ENCODE data around the gene ASXL3.
A peak's percentile ranks its signal among the peaks of the same experiment; 100 is the strongest.

ASXL3 gene

DNA sequence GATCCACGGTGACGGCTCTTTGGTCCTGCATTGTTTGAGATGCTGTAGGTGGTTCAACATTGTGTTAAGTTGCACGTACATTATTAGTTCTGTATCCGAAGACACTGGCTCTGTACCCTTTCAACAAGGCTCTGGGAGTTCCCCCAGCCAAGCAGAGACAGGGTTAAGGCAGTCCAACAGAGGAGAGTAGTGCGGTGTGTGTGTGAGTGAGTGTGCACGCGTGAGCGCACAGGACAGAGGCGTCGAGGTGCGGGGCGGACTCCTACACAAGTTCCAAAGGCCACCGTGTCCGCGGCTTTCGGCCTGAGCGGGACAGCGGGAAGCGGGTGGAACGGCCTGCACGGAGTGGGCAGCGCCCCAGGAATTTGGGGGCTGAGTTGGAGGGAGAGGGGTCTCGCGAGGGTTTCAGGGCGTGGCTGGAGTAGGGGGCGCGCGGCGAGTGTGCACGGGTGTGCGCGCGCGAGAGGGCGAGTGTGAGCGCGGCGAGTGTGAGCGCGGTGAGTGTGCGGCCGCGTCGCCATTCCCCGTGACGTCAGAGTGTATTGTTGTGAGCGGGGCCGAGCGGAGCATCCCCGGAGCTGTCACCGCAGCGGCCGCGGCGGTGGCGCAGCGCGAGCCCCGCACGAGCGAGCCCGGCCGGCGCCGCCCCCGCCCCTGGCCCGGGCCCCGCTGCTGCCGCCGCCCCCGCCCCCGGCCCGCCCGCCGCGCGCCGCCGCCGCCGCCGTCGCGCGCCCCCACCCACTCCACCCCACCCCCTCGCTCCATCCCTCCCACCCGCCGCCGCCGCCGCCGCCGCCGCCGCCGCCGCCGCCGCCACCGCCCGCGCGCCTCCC lies at the start of gene ASXL3:
ASXL3 (plus strand) TSS at position 535 of the 833 bp plus-strand sequence. CDS start 413 bp downstream, outside the sequence.
- TF ChIP-seq, protein P1, sequence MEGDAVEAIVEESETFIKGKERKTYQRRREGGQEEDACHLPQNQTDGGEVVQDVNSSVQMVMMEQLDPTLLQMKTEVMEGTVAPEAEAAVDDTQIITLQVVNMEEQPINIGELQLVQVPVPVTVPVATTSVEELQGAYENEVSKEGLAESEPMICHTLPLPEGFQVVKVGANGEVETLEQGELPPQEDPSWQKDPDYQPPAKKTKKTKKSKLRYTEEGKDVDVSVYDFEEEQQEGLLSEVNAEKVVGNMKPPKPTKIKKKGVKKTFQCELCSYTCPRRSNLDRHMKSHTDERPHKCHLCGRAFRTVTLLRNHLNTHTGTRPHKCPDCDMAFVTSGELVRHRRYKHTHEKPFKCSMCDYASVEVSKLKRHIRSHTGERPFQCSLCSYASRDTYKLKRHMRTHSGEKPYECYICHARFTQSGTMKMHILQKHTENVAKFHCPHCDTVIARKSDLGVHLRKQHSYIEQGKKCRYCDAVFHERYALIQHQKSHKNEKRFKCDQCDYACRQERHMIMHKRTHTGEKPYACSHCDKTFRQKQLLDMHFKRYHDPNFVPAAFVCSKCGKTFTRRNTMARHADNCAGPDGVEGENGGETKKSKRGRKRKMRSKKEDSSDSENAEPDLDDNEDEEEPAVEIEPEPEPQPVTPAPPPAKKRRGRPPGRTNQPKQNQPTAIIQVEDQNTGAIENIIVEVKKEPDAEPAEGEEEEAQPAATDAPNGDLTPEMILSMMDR (IDR thresholded peaks at IDR 0.05; ENCODE audit: low read depth, low read length, missing control alignments): no peak

DNA sequence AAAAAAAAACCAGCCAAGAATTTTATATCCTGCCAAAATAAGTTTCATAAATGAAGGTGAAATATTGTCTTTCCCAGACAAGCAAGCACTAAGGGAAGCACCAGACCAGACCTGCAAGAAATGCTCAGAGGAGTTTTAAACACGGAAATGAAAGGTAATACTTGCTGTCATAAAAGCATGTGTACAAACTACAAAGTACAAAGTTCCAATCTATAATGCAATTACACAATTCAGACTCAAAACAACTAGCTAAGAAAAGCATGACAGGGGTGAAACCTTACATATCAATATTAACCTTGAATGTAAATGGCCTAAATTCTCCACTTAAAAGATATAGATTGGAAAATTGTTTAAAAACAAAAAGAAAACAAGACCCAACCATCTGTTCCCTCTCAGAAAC lies 45.0 kb upstream of the ASXL3 start:
- DNase-seq (ENCODE audit: extremely low read depth, low read depth): no peak
- no peak overlapping the region for H3K4me3 ChIP-seq (replicated peaks; ENCODE audit: low read depth, low read length)
- TF ChIP-seq, protein P1 (IDR thresholded peaks at IDR 0.05; ENCODE audit: low read depth, low read length, missing control alignments): no peak

More for the DNA sequence above, at the start of gene ASXL3:
- DNase-seq (ENCODE audit: extremely low read depth, low read depth): no peak
- peak within 1 kb of the TSS; percentile 42 for H3K4me3 ChIP-seq (replicated peaks; ENCODE audit: low read depth, low read length)

DNA sequence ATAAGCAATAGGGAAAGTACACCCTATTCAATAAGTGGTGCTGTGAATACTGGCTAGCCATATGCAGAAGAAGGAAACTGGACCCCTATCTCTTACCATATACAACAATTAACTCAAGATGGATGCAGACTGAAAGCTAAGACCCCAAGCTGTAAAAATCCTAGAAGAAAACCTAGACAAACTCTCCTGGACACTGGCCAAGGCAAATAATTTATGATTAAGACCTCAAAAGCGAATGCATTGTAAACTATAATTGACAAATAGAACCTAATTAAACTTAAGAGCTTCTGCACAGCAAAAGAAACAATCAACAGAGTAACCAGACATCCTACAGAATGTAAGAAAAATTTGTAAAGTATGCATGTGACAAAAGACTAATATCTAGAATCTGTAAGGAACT lies 41.1 kb upstream of the ASXL3 start:
- H3K4me3 ChIP-seq (replicated peaks; ENCODE audit: low read depth, low read length): no peak overlapping the region
- DNase-seq (ENCODE audit: extremely low read depth, low read depth): no peak
- TF ChIP-seq, protein P1 (IDR thresholded peaks at IDR 0.05; ENCODE audit: low read depth, low read length, missing control alignments): no peak

DNA sequence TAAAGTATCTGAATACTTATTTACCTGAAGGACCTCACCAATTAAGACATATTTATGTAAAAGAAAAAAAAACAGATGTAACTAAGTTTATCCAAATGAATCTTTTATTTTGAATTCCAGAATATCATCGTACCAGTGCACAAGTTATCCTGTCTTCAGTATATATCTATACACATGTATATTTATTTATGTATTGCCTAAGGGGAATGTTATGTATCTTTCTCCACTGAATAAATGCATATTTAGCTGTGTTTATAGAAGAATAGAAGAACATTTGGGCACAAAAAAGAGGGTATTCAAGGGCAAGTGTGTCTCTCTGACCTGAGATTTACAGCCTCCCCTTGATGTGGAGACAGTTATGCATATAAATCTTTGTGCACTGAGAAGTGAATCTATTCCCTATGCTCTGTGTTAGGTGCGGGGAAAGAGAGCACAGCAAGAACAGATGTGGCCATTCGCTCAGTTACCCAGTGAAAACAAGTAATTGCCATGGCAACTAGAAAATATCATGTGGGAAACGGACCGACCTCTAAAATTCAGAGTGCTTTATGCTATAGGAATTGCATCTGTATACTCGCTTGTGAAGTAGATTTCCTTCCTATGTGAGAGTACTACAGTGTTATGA lies 39.5 kb upstream of the ASXL3 start:
- DNase-seq (ENCODE audit: extremely low read depth, low read depth): no peak
- TF ChIP-seq, protein P1 (IDR thresholded peaks at IDR 0.05; ENCODE audit: low read depth, low read length, missing control alignments): no peak
- H3K4me3 ChIP-seq (replicated peaks; ENCODE audit: low read depth, low read length): no peak overlapping the region

DNA sequence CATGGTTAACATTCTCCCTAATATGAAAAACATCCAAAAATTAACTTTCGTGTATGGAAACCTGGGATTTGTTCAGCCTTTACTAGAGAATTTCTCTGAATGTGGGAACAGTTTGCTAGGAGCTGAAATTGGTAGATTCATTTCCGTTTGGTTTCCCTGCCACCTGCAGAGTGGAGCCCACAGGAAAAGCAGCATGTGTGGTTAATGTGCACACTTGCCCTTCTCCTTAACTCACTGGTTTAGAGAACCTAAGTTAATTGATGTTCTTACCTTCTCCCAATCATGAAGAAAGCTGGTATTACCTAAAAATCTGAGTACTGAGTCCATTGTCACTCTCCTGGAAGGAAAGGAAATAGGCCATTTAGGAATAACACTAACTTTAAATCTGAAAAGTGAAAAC lies 37.6 kb upstream of the ASXL3 start:
- no peak for DNase-seq (ENCODE audit: extremely low read depth, low read depth)
- no peak overlapping the region for H3K4me3 ChIP-seq (replicated peaks; ENCODE audit: low read depth, low read length)
- TF ChIP-seq, protein P1 (IDR thresholded peaks at IDR 0.05; ENCODE audit: low read depth, low read length, missing control alignments): no peak

DNA sequence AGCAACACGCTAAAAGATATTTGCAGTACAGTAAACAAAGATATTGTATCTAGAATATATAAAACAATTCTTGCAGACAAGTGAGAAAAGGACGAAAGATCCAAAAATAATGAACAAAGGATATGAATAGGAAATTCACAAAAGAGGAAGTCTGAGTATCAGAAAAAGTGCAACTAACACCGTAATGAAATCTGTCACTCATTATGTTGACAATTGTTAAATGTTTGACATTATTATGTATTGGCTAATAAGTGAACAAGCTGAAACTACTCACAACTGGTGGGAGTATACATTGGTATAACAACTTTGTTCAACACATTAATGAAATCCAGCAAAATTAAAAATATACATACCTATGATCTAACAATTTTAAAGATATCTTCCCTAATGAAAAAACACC lies 36.7 kb upstream of the ASXL3 start:
- H3K4me3 ChIP-seq (replicated peaks; ENCODE audit: low read depth, low read length): no peak overlapping the region
- TF ChIP-seq, protein P1 (IDR thresholded peaks at IDR 0.05; ENCODE audit: low read depth, low read length, missing control alignments): no peak
- no peak for DNase-seq (ENCODE audit: extremely low read depth, low read depth)
